Heart left ventricle (tissue), 16 donors: ENCODE measurements around the gene NODAL. TPM values are rescaled to one million over a fixed set of nuclear protein-coding genes. Genes with fewer than 3 reads are reported as not detected.

Experiments
- ATAC-seq, 4 donors: fragments of 200-7000 bp; cut with Tn5 transposase; one replicate each; pipeline ENCODE4 v1.9.1; 2020 to 2022; ENCODE audit warnings: moderate library complexity in 4 of 4, mild to moderate bottlenecking in 3 of 4, moderate number of reproducible peaks in 1 of 4
- DNase-seq, 5 donors: peaks; one replicate each; pipeline ENCODE4 v3.0.0-alpha.2; 2020
- H3K27ac ChIP-seq, 12 donors: fragments of 200-600 bp; sonication (generic) in 4 of 12; one replicate each; pipeline versions ENCODE4 v1.5.0 to v1.8.0; 2016 to 2022; ENCODE audit warnings: mild to moderate bottlenecking in 2 of 12
- H3K27me3 ChIP-seq, 9 donors: fragments of 200-600 bp; sonication (generic) in 2 of 9; one replicate each; pipeline versions ENCODE4 v1.5.1 to v1.8.0; 2016 to 2022; ENCODE audit warnings: mild to moderate bottlenecking in 3 of 9
- H3K36me3 ChIP-seq, 9 donors: fragments of 200-600 bp; sonication (generic) in 2 of 9; one replicate each; pipeline versions ENCODE4 v1.5.0 to v1.8.0; 2018 to 2022; ENCODE audit warnings: mild to moderate bottlenecking in 2 of 9
- H3K4me1 ChIP-seq, 12 donors: fragments of 200-600 bp; sonication (generic) in 4 of 12; one replicate each; pipeline versions ENCODE4 v1.5.0 to v1.8.0; 2016 to 2022; ENCODE audit warnings: mild to moderate bottlenecking in 3 of 12
- H3K4me3 ChIP-seq, 12 donors: fragments of 200-600 bp; sonication (generic) in 4 of 12; one replicate each; pipeline versions ENCODE4 v1.5.0 to v1.8.0; 2017 to 2022; ENCODE audit warnings: mild to moderate bottlenecking in 9 of 12, moderate library complexity in 4 of 12
- H3K9me3 ChIP-seq, 12 donors: fragments of 200-600 bp; sonication (generic) in 4 of 12; one replicate each; pipeline versions ENCODE4 v1.5.0 to v1.8.0; 2016 to 2022; ENCODE audit warnings: mild to moderate bottlenecking in 1 of 12
- POLR2A ChIP-seq, 2 donors: fragments of 450-650 bp; IDR thresholded peaks; one replicate each; pipeline ENCODE4 v1.6.1; 2017; ENCODE audit warnings: antibody characterized with exemption in 2 of 2, mild to moderate bottlenecking in 2 of 2, moderate library complexity in 2 of 2
- whole genome bisulfite sequencing, 4 donors: extraction: QIAGEN DNeasy Blood & Tissue Kit in 2 of 4; methylation state at CpG; one replicate each; pipeline versions ENCODE4 v1.1.5 to v1.1.7; 2013 to 2018; 5-methylcytosine and 5-hydroxymethylcytosine counted together
- intact Hi-C, 10 donors: fragments of 100-400 bp; cut with DNase I; formaldehyde crosslinking; loops; one replicate each; pipeline versions ENCODE4 v1.11.1 to v1.14.2; 2022
- polyA plus RNA-seq, 2 donors: library from polyadenylated mRNA; stranded (reverse); fragments of 200-250 nt; gene quantifications; one replicate each; pipeline ENCODE4 v1.2.3, GENCODE V29; 2013
- total RNA-seq, 9 donors: library from RNA; depleted of rRNA in 2 of 9; stranded (reverse); fragments of >200 nt in 2 of 9; fragmentation: NEBNext Ultra II Directional in 3 of 9; extraction: Animal tissue kit (Norgen Biotek cat#: 25700) in 3 of 9; gene quantifications; one replicate each; pipeline versions ENCODE4 v1.1.0 to v1.2.4, GENCODE V29; 2016 to 2023
- TF ChIP-seq, protein P1 (sequence below), 12 donors: fragments of 200-600 bp; sonication (generic) in 4 of 12; IDR thresholded peaks; one replicate each; pipeline versions ENCODE4 v1.5.0 to v1.8.0; 2018 to 2022; ENCODE audit warnings: antibody characterized with exemption in 12 of 12, mild to moderate bottlenecking in 5 of 12
- donor health status: ischemic (EF 13 %, LVEDD 7.1; RV severe dilation, severe dysfunction).
- donor health status: healthy with polysubstance abuse.
- donor health status: DM: no; HTN: yes; CAD: no.
- donor health status: DM: no; HTN: no; CAD: no.
- donor health status: ischemic (EF 25% LVEDD 6.9; RV normal size, moderate dysfunction).
- donor health status: ischemic (EF 25% LVEDD 5.7; RV mildly dilated, moderate dysfunction).
- donor health status: healthy.
- donor health status: DM: yes; HTN: yes; CAD: no.
- donor health status: ischemic (EF 35%, LVEDD 5.7; RV mildly dilated, moderate dysfunction).
- donor health status: nonischemic (EF 11% LVEDD 7.7; RV severe dilation, severe dysfunction).
- donor health status: DM: yes; HTN: yes; CAD: no.
- donor health status: PGD.
- donor health status: ischemic (EF 29% LVEDD 5.4; RV normal size, mild dysfunction).
- donor health status: nonischemic (EF 23%, LVEDD 6.1; RV moderate dilation, normal function).

Gene NODAL
- total and polyA plus RNA-seq, 11 donors, result 0.22 to 0.37 TPM; not detected in 9

DNA sequence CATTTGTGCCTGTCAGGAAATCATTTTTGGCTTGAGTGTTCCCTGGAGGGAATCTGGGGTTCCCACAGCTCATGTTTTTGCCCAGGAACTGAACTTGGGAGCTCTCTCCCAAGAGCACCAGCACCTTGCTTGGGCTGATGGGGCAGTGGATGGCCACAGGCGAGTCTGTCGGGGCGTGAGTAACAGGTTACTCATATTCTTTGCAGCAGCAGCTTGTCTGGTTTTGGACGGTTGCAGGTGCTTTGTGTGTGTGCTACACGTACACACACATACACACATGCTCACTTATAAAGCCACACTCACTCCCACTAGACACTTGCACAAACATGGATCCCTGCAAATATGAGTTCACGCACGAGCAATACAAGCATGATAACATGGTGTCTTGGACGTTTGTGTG lies 34.2 kb upstream of the NODAL start:
- peak in 1 of 5 donors; percentile 28 for DNase-seq
- TF ChIP-seq POLR2A (IDR thresholded peaks at IDR 0.05), result no peak
- TF ChIP-seq, protein P1, sequence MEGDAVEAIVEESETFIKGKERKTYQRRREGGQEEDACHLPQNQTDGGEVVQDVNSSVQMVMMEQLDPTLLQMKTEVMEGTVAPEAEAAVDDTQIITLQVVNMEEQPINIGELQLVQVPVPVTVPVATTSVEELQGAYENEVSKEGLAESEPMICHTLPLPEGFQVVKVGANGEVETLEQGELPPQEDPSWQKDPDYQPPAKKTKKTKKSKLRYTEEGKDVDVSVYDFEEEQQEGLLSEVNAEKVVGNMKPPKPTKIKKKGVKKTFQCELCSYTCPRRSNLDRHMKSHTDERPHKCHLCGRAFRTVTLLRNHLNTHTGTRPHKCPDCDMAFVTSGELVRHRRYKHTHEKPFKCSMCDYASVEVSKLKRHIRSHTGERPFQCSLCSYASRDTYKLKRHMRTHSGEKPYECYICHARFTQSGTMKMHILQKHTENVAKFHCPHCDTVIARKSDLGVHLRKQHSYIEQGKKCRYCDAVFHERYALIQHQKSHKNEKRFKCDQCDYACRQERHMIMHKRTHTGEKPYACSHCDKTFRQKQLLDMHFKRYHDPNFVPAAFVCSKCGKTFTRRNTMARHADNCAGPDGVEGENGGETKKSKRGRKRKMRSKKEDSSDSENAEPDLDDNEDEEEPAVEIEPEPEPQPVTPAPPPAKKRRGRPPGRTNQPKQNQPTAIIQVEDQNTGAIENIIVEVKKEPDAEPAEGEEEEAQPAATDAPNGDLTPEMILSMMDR (IDR thresholded peaks at IDR 0.05), result no peak

DNA sequence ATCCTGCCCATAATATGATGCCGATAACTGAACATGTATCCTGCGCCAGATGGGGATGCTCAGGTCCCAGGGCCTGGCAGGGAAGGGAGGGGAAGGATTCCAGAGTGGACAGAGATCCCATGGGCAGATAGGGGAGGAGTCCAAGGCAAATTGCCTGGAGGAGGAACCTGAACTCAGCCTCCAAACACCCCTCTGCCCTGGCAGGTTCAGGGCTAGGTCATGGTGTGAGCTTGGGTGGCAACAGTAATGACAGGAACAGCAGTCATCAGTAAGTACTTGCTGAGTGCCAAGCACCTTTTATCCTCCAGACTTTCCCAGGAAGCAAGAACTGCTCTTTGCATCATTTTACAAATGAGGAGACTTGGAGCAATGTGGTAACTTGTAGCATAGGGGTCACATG lies 33.3 kb upstream of the NODAL start:
- peak in 2 of 5 donors; percentile 5 to 12 for DNase-seq
- intact Hi-C loops, result loop anchor here in 3 of 10 donors (5.0 to 10.0 kb wide), 2 partner anchors 38 to 410 kb away; partner anchors contain the start of gene PCBD1 (in 1 of the 3)
- Histone ChIP-seq H3K4me3 (no peak overlapping the region), H3K36me3 (no peaks in the 10 kb centered on the region), H3K27ac (no peak overlapping the region), H3K27me3 (peaks cover 0 to 5% (median 0%) of the 10 kb centered on the region in 9 donors), H3K9me3 (no peaks in the 10 kb centered on the region), H3K4me1 (peaks cover 0 to 26% (median 19%) of the 10 kb centered on the region in 12 donors)
- WGBS, 4 donors, result 82 to 89% (median 87%) methylated on average over 2 of the region's 2 CpGs
- no peak for ATAC-seq
- TF ChIP-seq POLR2A (IDR thresholded peaks at IDR 0.05), result no peak
- TF ChIP-seq, protein P1 (IDR thresholded peaks at IDR 0.05), result no peak

More for the DNA sequence above, 34.2 kb upstream of the NODAL start:
- intact Hi-C loops, result loop anchor here in 3 of 10 donors (5.0 to 10.0 kb wide), 2 partner anchors 37 to 409 kb away; partner anchors contain the start of gene PCBD1 (in 1 of the 3)
- Histone ChIP-seq H3K4me1 (peaks cover 0 to 35% (median 27%) of the 10 kb centered on the region in 12 donors), H3K36me3 (no peaks in the 10 kb centered on the region), H3K9me3 (no peaks in the 10 kb centered on the region), H3K27ac (no peak overlapping the region), H3K27me3 (peaks cover 0 to 5% (median 0%) of the 10 kb centered on the region in 9 donors), H3K4me3 (no peak overlapping the region)
- WGBS, 4 donors, result 88 to 99% (median 92%) methylated on average over 6 to 8 of the region's 8 CpGs
- ATAC-seq, result no peak

DNA sequence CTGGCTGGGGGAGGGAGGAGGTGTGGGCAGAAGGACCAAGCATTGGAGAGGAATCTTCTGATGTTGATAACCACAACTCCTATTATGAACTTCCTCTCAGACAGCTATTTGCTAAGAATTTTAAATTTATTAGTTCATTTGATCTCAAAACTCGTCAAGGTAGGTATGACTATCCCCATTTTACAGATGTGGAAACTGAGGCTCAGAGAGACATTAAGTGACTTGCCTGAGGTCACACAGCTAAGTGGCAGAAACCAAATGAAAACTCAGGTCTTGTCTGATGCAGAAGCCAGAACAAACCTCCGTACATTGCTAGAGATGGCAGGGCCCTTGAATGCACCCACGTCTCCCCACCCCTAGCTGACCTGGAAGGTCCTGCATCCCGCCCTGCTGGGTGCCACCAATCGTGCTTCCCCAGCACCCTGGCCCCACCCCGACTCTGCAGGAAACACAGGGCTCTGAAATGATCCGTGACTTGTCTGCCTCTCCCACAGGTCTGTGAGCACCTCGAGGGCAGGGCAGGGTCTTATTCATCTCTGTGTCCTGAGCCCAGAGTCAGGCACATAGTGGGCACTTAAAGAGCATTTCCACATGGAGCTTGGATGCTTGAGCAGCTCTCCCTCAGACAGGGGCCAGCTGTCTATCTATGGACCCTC lies 31.4 kb upstream of the NODAL start:
- DNase-seq (peak in 1 of 5 donors; percentile 21), ATAC-seq (no peak)
- H3K4me1 ChIP-seq, result peaks cover 0 to 18% (median 8%) of the 10 kb centered on the region in 12 donors
- WGBS, 4 donors, result 78 to 89% (median 85%) methylated on average over 7 to 8 of the region's 8 CpGs
- peaks cover 0 to 5% (median 0%) of the 10 kb centered on the region in 9 donors for H3K27me3 ChIP-seq
- intact Hi-C loops, result loop anchor here in 1 of 10 donors (10.0 kb wide), 1 partner anchor 412 kb away; the partner anchor contains the start of gene PCBD1
- TF ChIP-seq POLR2A (IDR thresholded peaks at IDR 0.05), result no peak
- TF ChIP-seq, protein P1 (IDR thresholded peaks at IDR 0.05), result no peak
- no peak overlapping the region for H3K4me3 ChIP-seq
- no peaks in the 10 kb centered on the region for H3K36me3 ChIP-seq
- H3K27ac ChIP-seq, result no peak overlapping the region
- no peaks in the 10 kb centered on the region for H3K9me3 ChIP-seq

DNA sequence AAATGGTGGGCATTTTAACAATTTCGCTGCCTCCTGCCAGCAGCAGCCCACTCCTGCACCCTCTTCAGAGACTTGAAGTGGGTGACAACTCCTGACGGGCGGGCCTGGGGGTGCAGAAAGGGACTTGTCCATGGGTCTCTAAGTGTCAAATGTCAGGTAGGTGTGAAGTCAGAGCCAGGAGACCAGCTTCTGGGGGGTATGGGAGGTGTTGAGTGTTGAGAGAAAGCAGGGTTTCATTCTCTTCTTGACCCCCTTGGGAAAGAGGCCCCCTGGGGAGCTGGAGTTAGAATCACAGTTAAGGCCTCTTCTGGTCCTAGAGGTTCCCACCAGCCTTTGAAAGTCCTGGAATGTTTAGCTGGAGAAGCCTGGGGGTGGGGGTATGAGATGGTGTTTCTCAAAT lies 25.5 kb upstream of the NODAL start:
- intact Hi-C loops, result loop anchor here in 6 of 10 donors (10.0 kb wide), 4 partner anchors 208 to 418 kb away; partner anchors contain the start of genes PCBD1 (in 3 of the 6) and ADAMTS14 (in 1 of the 6)

More for the DNA sequence above, 25.5 kb upstream of the NODAL start:
- peak in 1 of 5 donors; percentile 13 for DNase-seq
- Histone ChIP-seq H3K27ac (no peak overlapping the region), H3K9me3 (no peaks in the 10 kb centered on the region), H3K27me3 (no peaks in the 10 kb centered on the region), H3K4me1 (peaks cover 0 to 27% (median 15%) of the 10 kb centered on the region in 12 donors), H3K4me3 (no peak overlapping the region), H3K36me3 (no peaks in the 10 kb centered on the region)
- WGBS, 4 donors, result 95 to 100% (median 97%) methylated on average over 3 of the region's 3 CpGs
- TF ChIP-seq, protein P1 (IDR thresholded peaks at IDR 0.05), result no peak
- no peak for ATAC-seq
